B cell (primary cell): ENCODE results near the gene POLR1B. TPM values are rescaled to one million over a fixed set of nuclear protein-coding genes. Genes with fewer than 3 reads are reported as not detected.
"Not testable (repeated sequence)": the region's sequence is repeated elsewhere in the genome, so short reads cannot be mapped to it uniquely, and the experiment has no call there.

Experiments
- ATAC-seq: fragments of 200-7000 bp; cut with Tn5 transposase; one replicate; pipeline ENCODE4 v1.10.0; 2021; ENCODE audit warnings: low read depth, mild to moderate bottlenecking, moderate number of reproducible peaks, moderate library complexity
- CTCF ChIA-PET: fragments of 350-600 bp; sonication (Branson Sonifier 250); formaldehyde crosslinking; loops from one replicate; lab custom pipeline; 2021; ENCODE audit warnings: antibody characterized with exemption, inconsistent platforms; lab: Charles Lee
- POLR2A ChIA-PET: fragments of 350-600 bp; sonication (Branson Sonifier 250); formaldehyde crosslinking; loops from one replicate; lab custom pipeline; 2021; ENCODE audit warnings: antibody characterized with exemption; lab: Charles Lee
- DNase-seq: peaks from one replicate; pipeline ENCODE4 v3.0.0; 2013
- H2AFZ ChIP-seq: 2 replicates; pipeline ENCODE4 v1.6.1; 2012; ENCODE audit warnings: mild to moderate bottlenecking, low read depth, low read length; ENCODE audit not compliant: insufficient read depth, poor library complexity, severe bottlenecking
- H3K27ac ChIP-seq, 2 donors: 1 replicate in 1 of 2; 2 replicates in 1 of 2; pipeline ENCODE4 v1.5.1; 2012 to 2013; ENCODE audit warnings: low read length in 2 of 2, mild to moderate bottlenecking in 2 of 2, moderate library complexity in 1 of 2
- H3K27me3 ChIP-seq, 4 experiments: fragments of 200-600 bp in 1 of 4; sonication (generic) in 1 of 4; replicated peaks in 1 of 4; 1 replicate in 2 of 4; 2 replicates in 2 of 4; pipeline versions ENCODE4 v1.6.1 to v1.7.0; 2013 to 2016; ENCODE audit warnings: low read length in 3 of 4, mild to moderate bottlenecking in 2 of 4, mixed read lengths in 1 of 4, moderate library complexity in 1 of 4; ENCODE audit not compliant: insufficient read depth in 4 of 4, control insufficient read depth in 3 of 4; ENCODE audit errors: control extremely low read depth in 1 of 4
- H3K36me3 ChIP-seq, 2 experiments: replicated peaks in 1 of 2; 1 replicate in 1 of 2; 2 replicates in 1 of 2; pipeline versions ENCODE4 v1.6.1 to v1.7.1; 2013; ENCODE audit warnings: low read length in 1 of 2; ENCODE audit not compliant: insufficient read depth in 2 of 2, control insufficient read depth in 1 of 2; ENCODE audit errors: control extremely low read depth in 1 of 2, extremely low read depth in 1 of 2
- H3K4me1 ChIP-seq, 2 donors: fragments of 200-600 bp in 1 of 2; sonication (generic) in 1 of 2; 1 replicate in 1 of 2; 2 replicates in 1 of 2; pipeline versions ENCODE4 v1.5.1 to v1.6.1; 2013 to 2017; ENCODE audit warnings: low read length in 2 of 2; ENCODE audit not compliant: control insufficient read depth in 2 of 2, insufficient read depth in 2 of 2
- H3K4me2 ChIP-seq: replicated peaks from 2 replicates; pipeline ENCODE3; 2012; ENCODE audit warnings: mild to moderate bottlenecking, low read depth, low read length; ENCODE audit not compliant: poor library complexity, severe bottlenecking
- H3K4me3 ChIP-seq, 5 experiments: fragments of 200-600 bp in 1 of 5; sonication (generic) in 1 of 5; 1 replicate in 3 of 5; 2 replicates in 2 of 5; pipeline versions ENCODE4 v1.5.1 to v1.7.0; 2011 to 2016; ENCODE audit warnings: low read length in 4 of 5, mild to moderate bottlenecking in 4 of 5, low read depth in 2 of 5, control low read depth in 1 of 5, moderate library complexity in 1 of 5; ENCODE audit not compliant: insufficient read depth in 1 of 5; ENCODE audit errors: control extremely low read depth in 1 of 5, extremely low read depth in 1 of 5
- H3K79me2 ChIP-seq: fragments of 200-600 bp; sonication (generic); one replicate; pipeline ENCODE4 v1.6.0; 2016; ENCODE audit warnings: low read length; ENCODE audit not compliant: control insufficient read depth, insufficient read depth
- H3K9ac ChIP-seq: fragments of 200-600 bp; sonication (generic); 2 replicates; pipeline ENCODE4 v1.6.1; 2017; ENCODE audit warnings: mild to moderate bottlenecking, low read length, moderate library complexity
- H3K9me3 ChIP-seq, 3 donors: one replicate each; pipeline versions ENCODE4 v1.6.1 to v1.7.1; 2013; ENCODE audit warnings: low read length in 2 of 3; ENCODE audit not compliant: control insufficient read depth in 2 of 3, insufficient read depth in 1 of 3; ENCODE audit errors: control extremely low read depth in 1 of 3
- H4K20me1 ChIP-seq: 2 replicates; pipeline ENCODE4 v1.6.0; 2012; ENCODE audit warnings: mild to moderate bottlenecking, low read length; ENCODE audit not compliant: insufficient read depth, control insufficient read depth, poor library complexity, severe bottlenecking
- H3K27ac Mint-ChIP-seq: one replicate; pipeline ENCODE4 v1.8.0; 2021; ENCODE audit warnings: mixed read lengths
- H3K27me3 Mint-ChIP-seq: one replicate; pipeline ENCODE4 v1.8.0; 2021; ENCODE audit warnings: mixed read lengths
- H3K4me1 Mint-ChIP-seq: one replicate; pipeline ENCODE4 v1.8.0; 2021; ENCODE audit warnings: mixed read lengths
- H3K4me3 Mint-ChIP-seq: one replicate; pipeline ENCODE4 v1.8.0; 2021; ENCODE audit warnings: mixed read lengths
- H3K9me3 Mint-ChIP-seq: one replicate; pipeline ENCODE4 v1.8.0; 2022; ENCODE audit warnings: mixed read lengths; ENCODE audit not compliant: insufficient read depth
- EZH2 ChIP-seq: IDR thresholded peaks from 2 replicates; pipeline ENCODE4 v1.6.1; 2012; ENCODE audit warnings: borderline replicate concordance, low read depth, mild to moderate bottlenecking, moderate library complexity, low read length; ENCODE audit not compliant: insufficient read depth, poor library complexity, severe bottlenecking
- WGBS: methylation state at CpG from one replicate; pipeline ENCODE4 v1.1.5; 2013; ENCODE audit warnings: missing lambda C conversion rate; ENCODE audit not compliant: insufficient coverage; 5-methylcytosine and 5-hydroxymethylcytosine counted together
- intact Hi-C: fragments of 100-400 bp; cut with micrococcal nuclease; formaldehyde crosslinking; loops from one replicate; pipeline ENCODE4 v1.10.0; 2022
- polyA plus RNA-seq: library from polyadenylated mRNA; depleted of rRNA; stranded (reverse); fragments of >200 nt; gene quantifications from 2 replicates; pipeline ENCODE4 v1.2.3, GENCODE V29; 2012
- total RNA-seq, 2 donors: library from RNA; stranded (reverse); fragments of 120-200 nt in 1 of 2; gene quantifications; 1 replicate in 1 of 2; 2 replicates in 1 of 2; pipeline versions ENCODE4 v1.2.3 to v1.2.4, GENCODE V29; 2013 to 2022
- TF ChIP-seq, protein P1 (sequence below): fragments of 200-600 bp; IDR thresholded peaks from one replicate; pipeline ENCODE4 v1.8.0; 2022; ENCODE audit warnings: antibody characterized with exemption, mild to moderate bottlenecking

POLR1B gene
- total and polyA plus RNA-seq, 2 donors (not counting 1 experiment from before 2014, with no cell fraction given): 7.0 to 32.5 TPM

DNA sequence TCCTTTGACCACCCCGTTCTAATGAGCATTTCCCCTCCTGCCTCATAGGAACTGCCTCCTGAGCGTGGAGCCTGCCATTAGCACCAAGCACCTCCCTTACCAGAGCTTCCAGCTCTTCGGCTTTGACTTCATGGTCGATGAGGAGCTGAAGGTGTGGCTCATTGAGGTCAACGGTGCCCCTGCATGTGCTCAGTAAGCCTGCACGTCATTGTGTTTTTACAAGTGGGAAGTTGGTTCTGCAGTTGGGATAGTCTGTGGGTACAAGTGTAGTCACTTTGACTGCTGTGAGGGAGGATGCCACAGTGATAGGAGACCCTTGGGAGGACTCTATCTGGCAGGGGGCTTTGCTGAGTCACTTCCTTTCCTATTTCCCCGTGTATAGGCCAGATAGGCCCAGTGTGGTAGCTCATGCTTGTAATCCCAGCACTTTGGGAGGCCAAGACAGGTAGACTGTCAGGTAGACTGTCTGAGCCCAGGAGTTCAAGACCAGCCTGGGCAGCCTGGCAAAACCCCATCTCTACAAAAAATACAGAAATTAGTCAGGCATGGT, 22.0 kb upstream of the POLR1B start:
- CTCF ChIA-PET: interaction anchor here (0.6 kb wide), 1 partner anchor 39 kb away, joined by 3 read pairs; no protein-coding TSS in a partner anchor
- WGBS: 67% methylated on average over 4 of the region's 7 CpGs
- H3K4me3 Mint-ChIP-seq: no peak overlapping the region

DNA sequence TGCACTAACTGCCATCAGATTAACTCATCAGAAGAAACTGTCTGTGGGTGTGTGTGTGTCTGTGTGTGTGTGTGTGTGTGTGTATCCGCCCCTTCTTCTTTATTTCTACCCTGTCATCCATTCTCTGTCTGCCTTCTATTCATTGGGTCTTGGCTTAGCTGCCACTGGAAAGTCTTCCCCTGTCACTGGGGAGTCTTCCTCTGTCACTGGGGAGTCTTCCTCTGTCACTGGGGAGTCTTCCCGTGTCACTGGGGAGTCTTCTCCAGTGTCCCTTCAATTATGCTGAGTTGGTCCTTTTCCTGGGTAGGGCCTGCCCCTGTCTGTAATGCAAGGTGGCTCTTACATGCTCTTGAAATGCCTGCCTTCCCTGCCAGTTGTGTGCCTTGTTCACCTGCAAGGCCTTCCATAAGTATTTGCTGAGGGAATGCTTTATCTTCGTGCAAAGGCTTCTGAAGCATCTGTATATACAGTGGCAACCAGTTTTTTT, 18.9 kb upstream of the POLR1B start:
- Mint-ChIP-seq H3K27ac (no peak overlapping the region), H3K27me3 (no peaks in the 10 kb centered on the region), H3K4me3 (no peak overlapping the region), H3K9me3 (no peaks in the 10 kb centered on the region), H3K4me1 (no peaks in the 10 kb centered on the region)
- Histone ChIP-seq H3K27ac (no peak overlapping the region), H3K9me3 (no peaks in the 10 kb centered on the region), H3K79me2 (no peaks in the 10 kb centered on the region), H3K36me3 (peaks cover 3 to 14% of the 10 kb centered on the region in 2 experiments), H3K4me1 (no peaks in the 10 kb centered on the region), H4K20me1 (no peaks in the 10 kb centered on the region), H3K4me3 (no peak overlapping the region), H3K4me2 (no peak overlapping the region), H3K9ac (no peak overlapping the region), H3K27me3 (no peaks in the 10 kb centered on the region), H2AFZ (no peak overlapping the region)
- intact Hi-C loops: no loop called here
- DNase-seq (no peak), ATAC-seq (no peak)
- TF ChIP-seq EZH2: no peak
- TF ChIP-seq, protein P1, sequence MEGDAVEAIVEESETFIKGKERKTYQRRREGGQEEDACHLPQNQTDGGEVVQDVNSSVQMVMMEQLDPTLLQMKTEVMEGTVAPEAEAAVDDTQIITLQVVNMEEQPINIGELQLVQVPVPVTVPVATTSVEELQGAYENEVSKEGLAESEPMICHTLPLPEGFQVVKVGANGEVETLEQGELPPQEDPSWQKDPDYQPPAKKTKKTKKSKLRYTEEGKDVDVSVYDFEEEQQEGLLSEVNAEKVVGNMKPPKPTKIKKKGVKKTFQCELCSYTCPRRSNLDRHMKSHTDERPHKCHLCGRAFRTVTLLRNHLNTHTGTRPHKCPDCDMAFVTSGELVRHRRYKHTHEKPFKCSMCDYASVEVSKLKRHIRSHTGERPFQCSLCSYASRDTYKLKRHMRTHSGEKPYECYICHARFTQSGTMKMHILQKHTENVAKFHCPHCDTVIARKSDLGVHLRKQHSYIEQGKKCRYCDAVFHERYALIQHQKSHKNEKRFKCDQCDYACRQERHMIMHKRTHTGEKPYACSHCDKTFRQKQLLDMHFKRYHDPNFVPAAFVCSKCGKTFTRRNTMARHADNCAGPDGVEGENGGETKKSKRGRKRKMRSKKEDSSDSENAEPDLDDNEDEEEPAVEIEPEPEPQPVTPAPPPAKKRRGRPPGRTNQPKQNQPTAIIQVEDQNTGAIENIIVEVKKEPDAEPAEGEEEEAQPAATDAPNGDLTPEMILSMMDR: no peak
- 100% methylated on average over 1 of the region's 3 CpGs for WGBS
- ChIA-PET POLR2A (no interaction called here), CTCF (no interaction called here)

More for the DNA sequence above, 22.0 kb upstream of the POLR1B start:
- no peak overlapping the region for H3K9ac ChIP-seq
- H3K4me3 ChIP-seq: no peak overlapping the region
- TF ChIP-seq, protein P1: no peak
- TF ChIP-seq EZH2: no peak
- ATAC-seq (no peak), DNase-seq (no peak)
- H3K79me2 ChIP-seq: no peaks in the 10 kb centered on the region
- H2AFZ ChIP-seq: no peak overlapping the region
- POLR2A ChIA-PET: no interaction called here
- no peaks in the 10 kb centered on the region for H3K4me1 Mint-ChIP-seq
- H3K9me3 Mint-ChIP-seq: no peaks in the 10 kb centered on the region
- H3K4me1 ChIP-seq: no peaks in the 10 kb centered on the region
- no peak overlapping the region for H3K27ac Mint-ChIP-seq
- intact Hi-C loops: no loop called here
- no peak overlapping the region for H3K4me2 ChIP-seq
- H3K27me3 Mint-ChIP-seq: no peaks in the 10 kb centered on the region
- no peak overlapping the region for H3K27ac ChIP-seq
- H3K9me3 ChIP-seq: peaks cover 0 to 4% (median 0%) of the 10 kb centered on the region in 3 donors
- peaks cover 5 to 18% of the 10 kb centered on the region in 2 experiments for H3K36me3 ChIP-seq
- H4K20me1 ChIP-seq: no peaks in the 10 kb centered on the region
- H3K27me3 ChIP-seq: no peaks in the 10 kb centered on the region

DNA sequence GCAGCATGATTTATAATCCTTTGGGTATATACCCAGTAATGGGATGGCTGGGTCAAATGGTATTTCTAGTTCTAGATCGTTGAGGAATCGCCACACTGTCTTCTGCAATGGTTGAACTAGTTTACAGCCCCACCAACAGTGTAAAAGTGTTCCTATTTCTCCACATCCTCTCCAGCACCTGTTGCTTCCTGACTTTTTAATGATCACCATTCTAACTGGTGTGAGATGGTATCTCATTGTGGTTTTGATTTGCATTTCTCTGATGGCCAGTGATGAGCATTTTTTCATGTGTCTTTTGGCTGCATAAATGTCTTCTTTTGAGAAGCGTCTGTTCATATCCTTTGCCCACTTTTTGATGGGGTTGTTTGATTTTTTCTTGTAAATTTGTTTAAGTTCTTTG, 18.0 kb upstream of the POLR1B start:
- no CpG with 5 or more reads among the region's 3 CpGs for WGBS
- H3K79me2 ChIP-seq, H3K4me2 ChIP-seq, POLR2A ChIA-PET, H3K27me3 Mint-ChIP-seq, H2AFZ ChIP-seq, H4K20me1 ChIP-seq, CTCF ChIA-PET, H3K27ac Mint-ChIP-seq, DNase-seq, H3K27ac ChIP-seq, ATAC-seq, H3K4me1 Mint-ChIP-seq, H3K9me3 Mint-ChIP-seq, H3K9ac ChIP-seq, H3K4me3 Mint-ChIP-seq, intact Hi-C loops, H3K4me3 ChIP-seq, H3K9me3 ChIP-seq, H3K27me3 ChIP-seq, H3K4me1 ChIP-seq: not testable (repeated sequence)
- H3K36me3 ChIP-seq: peaks cover 3 to 20% of the 10 kb centered on the region in 2 experiments
